Type B pancreatic cell (in vitro differentiated cells): ENCODE measurements around the gene VPS37B. TPM values are rescaled to one million over a fixed set of nuclear protein-coding genes. Genes with fewer than 3 reads are reported as not detected.

ENCODE experiments used
- DNase-seq: peaks from one replicate; pipeline ENCODE4 v3.0.0; 2021; ENCODE audit warnings: mixed read lengths; ENCODE audit not compliant: unreplicated experiment; ENCODE audit errors: extremely low spot score
- H3K27ac Mint-ChIP-seq: 2 replicates; pipeline ENCODE4 v1.8.0; 2021; ENCODE audit warnings: mild to moderate bottlenecking, mixed read lengths
- H3K27me3 Mint-ChIP-seq: 2 replicates; pipeline ENCODE4 v1.8.0; 2021; ENCODE audit warnings: mixed read lengths
- H3K36me3 Mint-ChIP-seq: 2 replicates; pipeline ENCODE4 v1.8.0; 2021; ENCODE audit warnings: mixed read lengths
- H3K4me1 Mint-ChIP-seq: one replicate; pipeline ENCODE4 v1.8.0; 2021; ENCODE audit warnings: mixed read lengths; ENCODE audit not compliant: unreplicated experiment
- H3K4me3 Mint-ChIP-seq: 2 replicates; pipeline ENCODE4 v1.8.0; 2021; ENCODE audit warnings: mild to moderate bottlenecking, mixed read lengths
- H3K9me3 Mint-ChIP-seq: 2 replicates; pipeline ENCODE4 v1.8.0; 2021; ENCODE audit warnings: mixed read lengths
- CTCF ChIP-seq: fragments of 200-600 bp; sonication (generic); conservative IDR thresholded peaks from 2 replicates; pipeline ENCODE4 v1.5.0; 2021; ENCODE audit warnings: antibody characterized with exemption, mild to moderate bottlenecking
- total RNA-seq: library from RNA; stranded (reverse); gene quantifications from 2 replicates; pipeline ENCODE4 v1.2.1, GENCODE V29; 2021; ENCODE audit warnings: low replicate concordance

Gene VPS37B
- total RNA-seq, 1 donor from 2014 or later: 32.4 TPM

GRCh38 chr12:122875590-122876220 lies 20.2 kb downstream of the VPS37B start:
- Mint-ChIP-seq H3K4me3 (no peak overlapping the region), H3K36me3 (peaks cover 8% of the 10 kb centered on the region), H3K27ac (peak overlapping the region; percentile 27), H3K9me3 (no peaks in the 10 kb centered on the region), H3K4me1 (peaks cover 78% of the 10 kb centered on the region), H3K27me3 (no peaks in the 10 kb centered on the region)
- no peak for TF ChIP-seq CTCF
- no peak for DNase-seq

GRCh38 chr12:122874081-122874480 lies 21.8 kb downstream of the VPS37B start:
- no peak for TF ChIP-seq CTCF
- no peak for DNase-seq
- H3K36me3 Mint-ChIP-seq: peaks cover 14% of the 10 kb centered on the region
- H3K27ac Mint-ChIP-seq: peak overlapping the region; percentile 95
- H3K4me3 Mint-ChIP-seq: no peak overlapping the region
- H3K27me3 Mint-ChIP-seq: no peaks in the 10 kb centered on the region
- peaks cover 63% of the 10 kb centered on the region for H3K4me1 Mint-ChIP-seq
- no peaks in the 10 kb centered on the region for H3K9me3 Mint-ChIP-seq

- no peaks in the 10 kb centered on the region for H3K27me3 Mint-ChIP-seq
- TF ChIP-seq CTCF: no peak
- peaks cover 19% of the 10 kb centered on the region for H3K36me3 Mint-ChIP-seq
- peaks cover 61% of the 10 kb centered on the region for H3K4me1 Mint-ChIP-seq
- peak overlapping the region; percentile 95 for H3K27ac Mint-ChIP-seq
- H3K9me3 Mint-ChIP-seq: no peaks in the 10 kb centered on the region
- peak overlapping the region; percentile 76 for H3K4me3 Mint-ChIP-seq
- no peak for DNase-seq
Observed at GRCh38 chr12:122873540-122873939, 22.4 kb downstream of the VPS37B start.

- Mint-ChIP-seq H3K27ac (peak overlapping the region; percentile 95), H3K27me3 (no peaks in the 10 kb centered on the region), H3K4me3 (peak overlapping the region; percentile 76), H3K9me3 (no peaks in the 10 kb centered on the region), H3K4me1 (peaks cover 61% of the 10 kb centered on the region), H3K36me3 (peaks cover 19% of the 10 kb centered on the region)
- DNase-seq: no peak
- TF ChIP-seq CTCF: no peak
Observed at GRCh38 chr12:122872815-122873361, 23.0 kb downstream of the VPS37B start.

GRCh38 chr12:122871851-122872780 lies 23.8 kb downstream of the VPS37B start:
- Mint-ChIP-seq H3K27me3 (no peaks in the 10 kb centered on the region), H3K27ac (peak overlapping the region; percentile 95), H3K4me1 (peaks cover 55% of the 10 kb centered on the region), H3K9me3 (no peaks in the 10 kb centered on the region), H3K36me3 (peaks cover 19% of the 10 kb centered on the region), H3K4me3 (peak overlapping the region; percentile 76)
- TF ChIP-seq CTCF: no peak
- DNase-seq: no peak
